DND-41 (cell line): ENCODE measurements around the gene LIX1L.

Source experiments
- ATAC-seq: fragments of 200-7000 bp; cut with Tn5 transposase; 3 replicates; pipeline ENCODE4 v1.9.1; 2021; ENCODE audit warnings: low read depth; ENCODE audit not compliant: insufficient read depth
- DNase-seq: peaks from one replicate; pipeline ENCODE4 v3.0.0-alpha.2; 2020
- H2AFZ ChIP-seq: 2 replicates; pipeline ENCODE4 v1.6.0; 2012; ENCODE audit warnings: low read depth, low read length
- H3K27ac ChIP-seq: 2 replicates; pipeline ENCODE4 v1.5.1; 2012; ENCODE audit warnings: low read length, inconsistent platforms
- H3K27me3 ChIP-seq: fragments of 200-600 bp; sonication (generic); 2 replicates; pipeline ENCODE4 v1.6.0; 2012; ENCODE audit warnings: low read length, mild to moderate bottlenecking, inconsistent platforms; ENCODE audit not compliant: insufficient read depth, poor library complexity
- H3K36me3 ChIP-seq: 2 replicates; pipeline ENCODE4 v1.5.1; 2012; ENCODE audit warnings: low read length, inconsistent platforms; ENCODE audit not compliant: insufficient read depth
- H3K4me1 ChIP-seq: 2 replicates; pipeline ENCODE4 v1.5.1; 2012; ENCODE audit warnings: mild to moderate bottlenecking, low read length; ENCODE audit not compliant: insufficient read depth
- H3K4me2 ChIP-seq: 2 replicates; pipeline ENCODE4 v1.6.0; 2012; ENCODE audit warnings: mild to moderate bottlenecking, moderate library complexity, low read length, inconsistent platforms; ENCODE audit not compliant: insufficient read depth
- H3K4me3 ChIP-seq, 2 experiments: fragments of 200-600 bp in 1 of 2; shearing (Covaris generic) in 1 of 2; 2 replicates each; pipeline ENCODE4 v1.5.1; 2012 to 2016; ENCODE audit warnings: inconsistent platforms in 2 of 2, low read length in 2 of 2, mild to moderate bottlenecking in 2 of 2, low read depth in 1 of 2, moderate library complexity in 1 of 2
- H3K79me2 ChIP-seq: 2 replicates; pipeline ENCODE4 v1.6.0; 2012; ENCODE audit warnings: low read length, inconsistent platforms; ENCODE audit not compliant: insufficient read depth
- H3K9ac ChIP-seq: 2 replicates; pipeline ENCODE4 v1.6.0; 2012; ENCODE audit warnings: low read depth, mild to moderate bottlenecking, inconsistent platforms, low read length, moderate library complexity
- H3K9me3 ChIP-seq: 2 replicates; pipeline ENCODE4 v1.5.1; 2012; ENCODE audit warnings: low read length, moderate library complexity, mild to moderate bottlenecking, inconsistent platforms; ENCODE audit not compliant: insufficient read depth, severe bottlenecking
- H4K20me1 ChIP-seq: 2 replicates; pipeline ENCODE4 v1.6.0; 2012; ENCODE audit warnings: low read length; ENCODE audit not compliant: insufficient read depth
- EZH2 ChIP-seq: IDR thresholded peaks from 3 replicates; pipeline ENCODE4 v1.6.1; 2012; ENCODE audit warnings: borderline replicate concordance, low read depth, mild to moderate bottlenecking, moderate library complexity, low read length, inconsistent platforms; ENCODE audit not compliant: severe bottlenecking
- TF ChIP-seq, protein P1 (sequence below): IDR thresholded peaks from 2 replicates; pipeline ENCODE4 v1.5.1; 2012; ENCODE audit warnings: borderline replicate concordance, low read length, moderate library complexity, mild to moderate bottlenecking; ENCODE audit not compliant: poor library complexity, severe bottlenecking; ENCODE audit errors: extremely low read depth

The LIX1L gene

DNA sequence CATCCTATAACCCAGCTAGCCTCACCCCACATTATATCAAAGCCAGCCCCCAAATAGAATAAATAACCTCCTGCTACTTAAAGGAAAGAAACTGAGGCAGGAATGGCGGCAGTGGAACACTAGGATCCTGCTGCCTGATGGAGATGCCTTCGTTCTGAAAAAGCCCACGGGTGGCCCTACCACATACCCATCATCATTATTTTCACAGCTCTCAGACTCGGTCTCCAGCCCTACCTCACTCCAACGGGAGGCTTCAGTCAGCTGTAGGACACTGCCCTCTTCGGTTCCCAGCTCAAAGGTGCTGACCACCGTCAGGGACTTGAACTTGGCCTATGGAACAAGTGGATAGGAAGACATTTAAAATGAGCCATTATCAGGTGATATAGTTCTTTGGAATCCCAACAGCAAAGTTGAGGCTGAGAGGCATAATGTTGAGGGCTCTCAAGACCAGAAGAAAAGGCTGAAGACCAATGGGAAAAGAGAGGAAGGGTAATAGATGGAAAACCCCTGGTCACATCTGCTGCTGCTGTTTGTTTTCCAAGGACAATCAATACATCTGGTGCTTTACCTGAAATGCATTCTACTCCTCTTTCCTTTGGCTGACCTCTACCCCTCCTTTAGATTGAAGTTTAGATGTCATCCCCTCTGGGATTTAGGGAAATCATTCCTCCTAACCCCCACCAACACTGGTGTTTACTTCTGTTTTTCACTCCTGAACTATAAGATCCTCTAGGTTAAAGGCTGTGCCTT is 64.3 kb downstream of the LIX1L start:
- no peaks in the 10 kb centered on the region for H3K9me3 ChIP-seq
- DNase-seq: no peak
- no peaks in the 10 kb centered on the region for H3K79me2 ChIP-seq
- H4K20me1 ChIP-seq: no peaks in the 10 kb centered on the region
- H3K27ac ChIP-seq: no peak overlapping the region
- H3K36me3 ChIP-seq: no peaks in the 10 kb centered on the region
- H3K4me3 ChIP-seq: no peak overlapping the region
- no peak overlapping the region for H3K9ac ChIP-seq
- no peak overlapping the region for H3K4me2 ChIP-seq
- H3K27me3 ChIP-seq: peaks cover 8% of the 10 kb centered on the region
- H3K4me1 ChIP-seq: no peaks in the 10 kb centered on the region
- no peak for TF ChIP-seq EZH2
- TF ChIP-seq, protein P1, sequence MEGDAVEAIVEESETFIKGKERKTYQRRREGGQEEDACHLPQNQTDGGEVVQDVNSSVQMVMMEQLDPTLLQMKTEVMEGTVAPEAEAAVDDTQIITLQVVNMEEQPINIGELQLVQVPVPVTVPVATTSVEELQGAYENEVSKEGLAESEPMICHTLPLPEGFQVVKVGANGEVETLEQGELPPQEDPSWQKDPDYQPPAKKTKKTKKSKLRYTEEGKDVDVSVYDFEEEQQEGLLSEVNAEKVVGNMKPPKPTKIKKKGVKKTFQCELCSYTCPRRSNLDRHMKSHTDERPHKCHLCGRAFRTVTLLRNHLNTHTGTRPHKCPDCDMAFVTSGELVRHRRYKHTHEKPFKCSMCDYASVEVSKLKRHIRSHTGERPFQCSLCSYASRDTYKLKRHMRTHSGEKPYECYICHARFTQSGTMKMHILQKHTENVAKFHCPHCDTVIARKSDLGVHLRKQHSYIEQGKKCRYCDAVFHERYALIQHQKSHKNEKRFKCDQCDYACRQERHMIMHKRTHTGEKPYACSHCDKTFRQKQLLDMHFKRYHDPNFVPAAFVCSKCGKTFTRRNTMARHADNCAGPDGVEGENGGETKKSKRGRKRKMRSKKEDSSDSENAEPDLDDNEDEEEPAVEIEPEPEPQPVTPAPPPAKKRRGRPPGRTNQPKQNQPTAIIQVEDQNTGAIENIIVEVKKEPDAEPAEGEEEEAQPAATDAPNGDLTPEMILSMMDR: no peak
- no peak overlapping the region for H2AFZ ChIP-seq
- ATAC-seq: no peak

DNA sequence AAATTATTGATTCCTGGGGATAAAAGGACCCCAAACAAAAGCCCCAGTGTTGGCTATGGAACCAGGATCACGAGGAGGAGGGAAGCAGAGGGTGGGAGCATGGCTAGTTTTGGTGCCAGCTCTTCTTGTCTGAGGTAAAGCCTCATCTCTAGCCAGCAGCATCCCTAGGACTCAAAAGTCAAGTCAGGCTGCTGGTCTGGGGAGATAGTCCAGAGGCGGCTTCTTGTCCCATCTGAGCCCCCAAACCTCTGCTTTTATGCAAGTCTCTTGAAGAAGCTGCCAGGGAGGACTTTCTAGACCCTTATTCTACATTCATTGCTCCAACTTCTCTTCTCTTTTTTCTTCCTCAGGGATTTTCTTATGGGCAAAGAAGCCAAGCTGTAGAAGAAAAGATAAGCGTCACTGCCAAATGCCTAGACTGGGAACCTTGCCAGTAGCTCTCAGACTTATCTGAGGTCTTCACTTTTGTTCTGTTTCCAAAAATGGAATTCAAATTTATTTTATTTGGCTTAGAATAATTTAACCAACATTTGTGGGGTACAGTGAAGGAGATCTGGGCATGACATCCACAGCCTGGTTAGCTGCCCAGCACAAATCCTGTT is 65.2 kb downstream of the LIX1L start:
- Histone ChIP-seq H3K9ac (no peak overlapping the region), H3K36me3 (no peaks in the 10 kb centered on the region), H3K4me1 (no peaks in the 10 kb centered on the region), H3K27ac (no peak overlapping the region), H2AFZ (no peak overlapping the region), H3K27me3 (peaks cover 8% of the 10 kb centered on the region), H3K9me3 (no peaks in the 10 kb centered on the region), H3K4me2 (no peak overlapping the region), H3K79me2 (no peaks in the 10 kb centered on the region), H4K20me1 (no peaks in the 10 kb centered on the region), H3K4me3 (no peak overlapping the region)
- DNase-seq: no peak
- TF ChIP-seq, protein P1: no peak
- no peak for TF ChIP-seq EZH2
- ATAC-seq: no peak

DNA sequence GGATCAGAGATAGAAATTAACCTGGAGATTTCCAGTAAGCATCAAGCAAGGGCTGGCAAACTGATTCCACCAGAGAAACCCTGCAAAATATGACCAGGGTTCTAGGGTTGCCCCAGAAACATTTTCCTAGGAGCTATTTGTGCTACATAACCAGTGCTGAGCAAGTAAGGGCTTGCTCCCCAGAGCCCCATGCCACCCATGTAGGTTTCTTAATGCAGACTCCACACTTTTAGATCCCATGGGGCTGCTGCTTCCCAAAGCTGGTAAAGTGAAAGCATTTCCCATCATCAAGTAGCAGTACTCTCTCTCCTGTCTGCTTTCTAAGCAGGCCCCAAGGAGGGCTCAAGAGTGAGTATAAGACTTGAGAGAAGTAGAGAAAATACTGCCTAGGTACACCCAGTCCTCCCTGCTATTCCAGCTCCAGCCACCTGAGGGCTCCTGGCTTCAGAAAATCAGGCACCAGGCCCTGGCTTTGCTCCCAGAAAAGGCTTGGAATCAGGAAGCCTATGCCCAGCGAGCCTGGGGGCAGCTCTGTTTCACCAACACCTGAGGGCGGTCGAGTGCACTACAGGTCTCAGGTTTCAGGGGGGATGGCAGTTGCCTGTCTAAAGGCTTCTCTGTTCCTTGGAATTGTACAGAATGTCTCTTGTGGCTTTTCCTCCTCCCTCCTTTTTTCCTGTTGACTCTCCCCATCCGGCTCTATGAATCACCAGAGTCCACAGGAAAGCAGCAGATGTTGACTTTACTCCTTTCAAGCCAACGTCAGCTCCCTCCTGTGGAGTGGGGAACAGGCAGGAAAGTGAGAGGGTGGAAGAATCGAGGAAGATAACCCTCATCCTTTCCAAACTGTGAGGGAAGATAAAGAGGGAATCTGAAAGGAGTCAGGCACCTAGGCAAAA is 66.0 kb downstream of the LIX1L start:
- H3K4me1 ChIP-seq: no peaks in the 10 kb centered on the region
- TF ChIP-seq, protein P1: peak; percentile 83
- no peak for TF ChIP-seq EZH2
- no peaks in the 10 kb centered on the region for H4K20me1 ChIP-seq
- DNase-seq (peak; percentile 70), ATAC-seq (peak; percentile 92)
- no peak overlapping the region for H3K4me3 ChIP-seq
- no peak overlapping the region for H3K9ac ChIP-seq
- H3K79me2 ChIP-seq: no peaks in the 10 kb centered on the region
- H3K9me3 ChIP-seq: no peaks in the 10 kb centered on the region
- peak overlapping the region; percentile 44; the same call in 1 of the 2 replicates for H2AFZ ChIP-seq
- H3K36me3 ChIP-seq: no peaks in the 10 kb centered on the region
- no peak overlapping the region for H3K27ac ChIP-seq
- H3K27me3 ChIP-seq: peaks cover 8% of the 10 kb centered on the region
- no peak overlapping the region for H3K4me2 ChIP-seq
